Body of pancreas (tissue), 4 donors: Measurements from ENCODE around the gene SSTR3.

Experiments used
- POLR2A ChIP-seq, 3 donors: fragments of 450-650 bp; IDR thresholded peaks; one replicate each; pipeline ENCODE4 v1.6.1; 2016; ENCODE audit warnings: antibody characterized with exemption in 3 of 3, mild to moderate bottlenecking in 2 of 3
- TF ChIP-seq, protein P1 (sequence below), 7 experiments: fragments of 450-650 bp in 4 of 7; fragments of 200-600 bp in 3 of 7; sonication (generic) in 3 of 7; IDR thresholded peaks; one replicate each; pipeline ENCODE4 v1.5.1; 2016 to 2019; ENCODE audit warnings: antibody characterized with exemption in 7 of 7

DNA sequence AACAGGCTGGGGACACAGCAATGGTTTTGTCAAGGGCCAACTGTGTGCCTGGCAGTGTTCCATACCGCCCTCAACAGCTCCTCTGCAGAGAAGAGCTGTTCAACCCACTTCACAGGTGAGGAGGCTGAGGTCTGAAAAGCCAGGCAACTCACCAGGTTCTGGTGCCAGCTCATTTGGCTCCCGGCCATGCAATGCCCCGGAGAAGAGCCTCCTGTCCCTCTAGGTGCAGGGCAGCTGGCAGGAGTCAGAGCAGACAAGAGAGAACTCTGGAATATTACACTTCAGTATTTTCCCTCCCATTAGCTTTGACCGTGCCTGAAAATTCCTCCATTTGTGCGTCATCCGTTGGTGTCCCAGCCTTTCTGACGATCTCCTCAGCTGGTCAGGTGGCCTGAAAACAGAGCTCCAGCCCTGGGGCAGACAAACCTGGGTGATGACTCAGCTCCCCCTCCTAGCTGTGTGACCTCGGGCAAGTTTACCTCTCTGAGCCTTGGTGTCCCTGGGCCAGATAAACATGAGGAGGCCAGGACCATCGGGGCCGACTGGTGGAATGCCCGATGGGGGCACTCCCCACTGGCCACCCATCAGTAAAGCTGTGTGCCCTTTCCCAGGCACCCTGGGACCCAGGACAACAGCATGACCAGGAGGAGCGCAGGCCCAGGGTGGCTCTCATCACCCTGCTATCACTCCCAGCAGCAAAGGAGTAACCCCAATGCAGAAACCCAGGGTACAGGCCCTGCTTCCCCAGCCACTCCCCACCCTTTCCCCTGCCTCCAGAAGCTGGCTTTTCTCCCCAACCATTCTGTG is 14.6 kb downstream of the SSTR3 start:
- TF ChIP-seq, protein P1, sequence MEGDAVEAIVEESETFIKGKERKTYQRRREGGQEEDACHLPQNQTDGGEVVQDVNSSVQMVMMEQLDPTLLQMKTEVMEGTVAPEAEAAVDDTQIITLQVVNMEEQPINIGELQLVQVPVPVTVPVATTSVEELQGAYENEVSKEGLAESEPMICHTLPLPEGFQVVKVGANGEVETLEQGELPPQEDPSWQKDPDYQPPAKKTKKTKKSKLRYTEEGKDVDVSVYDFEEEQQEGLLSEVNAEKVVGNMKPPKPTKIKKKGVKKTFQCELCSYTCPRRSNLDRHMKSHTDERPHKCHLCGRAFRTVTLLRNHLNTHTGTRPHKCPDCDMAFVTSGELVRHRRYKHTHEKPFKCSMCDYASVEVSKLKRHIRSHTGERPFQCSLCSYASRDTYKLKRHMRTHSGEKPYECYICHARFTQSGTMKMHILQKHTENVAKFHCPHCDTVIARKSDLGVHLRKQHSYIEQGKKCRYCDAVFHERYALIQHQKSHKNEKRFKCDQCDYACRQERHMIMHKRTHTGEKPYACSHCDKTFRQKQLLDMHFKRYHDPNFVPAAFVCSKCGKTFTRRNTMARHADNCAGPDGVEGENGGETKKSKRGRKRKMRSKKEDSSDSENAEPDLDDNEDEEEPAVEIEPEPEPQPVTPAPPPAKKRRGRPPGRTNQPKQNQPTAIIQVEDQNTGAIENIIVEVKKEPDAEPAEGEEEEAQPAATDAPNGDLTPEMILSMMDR (IDR thresholded peaks at IDR 0.05) = no peak
- TF ChIP-seq POLR2A (IDR thresholded peaks at IDR 0.05) = no peak
